RWPE1 (cell line): ENCODE measurements around the gene PTPN5.
"Not testable (repeated sequence)": the region's sequence is repeated elsewhere in the genome, so short reads cannot be mapped to it uniquely, and the experiment has no call there.

Experiments
- CTCF ChIA-PET: fragments of 350-600 bp; sonication (Branson Sonifier 250); formaldehyde crosslinking; extraction: SDS; loops from one replicate; lab custom pipeline; 2021; lab: Yijun Ruan, JAX
- POLR2A ChIA-PET: fragments of 400-600 bp; formaldehyde crosslinking; extraction: SDS; loops from one replicate; lab custom pipeline; 2020; ENCODE audit warnings: antibody characterized with exemption; ENCODE audit not compliant: low non-redundant PET; lab: Yijun Ruan, JAX
- DNase-seq: peaks from one replicate; pipeline ENCODE4 v3.0.0; 2012; ENCODE audit warnings: low spot score
- H3K27ac ChIP-seq: fragments of 450-650 bp; 2 replicates; pipeline ENCODE4 v1.5.1; 2017
- CTCF ChIP-seq: fragments of 450-650 bp; conservative IDR thresholded peaks from 2 replicates; pipeline ENCODE4 v1.5.1; 2017; ENCODE audit warnings: low read depth, mild to moderate bottlenecking

Gene PTPN5

GRCh38 chr11:18684267-18684666 lies 107.3 kb downstream of the PTPN5 start:
- H3K27ac ChIP-seq, result no peak overlapping the region
- TF ChIP-seq CTCF, result no peak
- ChIA-PET CTCF (interaction anchor here (0.5 kb wide), 1 partner anchor 87 kb away, joined by 3 read pairs; no protein-coding TSS in a partner anchor), POLR2A (no interaction called here)
- no peak for DNase-seq

- CTCF ChIA-PET, result interaction anchor here (0.7 kb wide), 1 partner anchor 18 kb away, joined by 3 read pairs; no protein-coding TSS in a partner anchor
- H3K27ac ChIP-seq, result no peak overlapping the region
- POLR2A ChIA-PET, result no interaction called here
- TF ChIP-seq CTCF, result no peak
- no peak for DNase-seq
These were observed 109.1 kb downstream of the PTPN5 start for GRCh38 chr11:18682466-18682865.

GRCh38 chr11:18681949-18682348 lies 109.6 kb downstream of the PTPN5 start:
- H3K27ac ChIP-seq, CTCF ChIA-PET, POLR2A ChIA-PET, DNase-seq: not testable (repeated sequence)
